Thymus (tissue), 11 donors: ENCODE measurements around the gene MFSD12. TPM values are rescaled to one million over a fixed set of nuclear protein-coding genes. Genes with fewer than 3 reads are reported as not detected.

Experiments used
- DNase-seq, 9 donors: peaks; one replicate each; pipeline ENCODE4 v3.0.0-alpha.2; 2013; ENCODE audit warnings: low spot score in 9 of 9, low read depth in 6 of 9, missing footprints in 1 of 9
- H3K27ac ChIP-seq, 2 donors: one replicate each; pipeline ENCODE4 v1.5.1; 2013; ENCODE audit warnings: control low read depth in 1 of 2, low read depth in 1 of 2, low read length in 1 of 2, mild to moderate bottlenecking in 1 of 2, moderate library complexity in 1 of 2
- H3K27me3 ChIP-seq, 2 donors: one replicate each; pipeline ENCODE4 v1.5.1; 2013; ENCODE audit warnings: low read length in 1 of 2; ENCODE audit not compliant: control insufficient read depth in 2 of 2, insufficient read depth in 1 of 2
- H3K36me3 ChIP-seq, 2 donors: one replicate each; pipeline ENCODE4 v1.5.1; 2013; ENCODE audit warnings: low read length in 1 of 2, mild to moderate bottlenecking in 1 of 2, moderate library complexity in 1 of 2; ENCODE audit not compliant: control insufficient read depth in 2 of 2, insufficient read depth in 2 of 2
- H3K4me1 ChIP-seq, 2 donors: one replicate each; pipeline ENCODE4 v1.5.1; 2013; ENCODE audit warnings: low read length in 2 of 2; ENCODE audit not compliant: control insufficient read depth in 2 of 2, insufficient read depth in 2 of 2
- H3K4me3 ChIP-seq, 2 donors: one replicate each; pipeline ENCODE4 v1.5.1; 2013; ENCODE audit warnings: low read length in 2 of 2, control low read depth in 1 of 2, mild to moderate bottlenecking in 1 of 2
- H3K9me3 ChIP-seq, 2 donors: one replicate each; pipeline ENCODE4 v1.5.1; 2013; ENCODE audit warnings: low read length in 1 of 2, mild to moderate bottlenecking in 1 of 2; ENCODE audit not compliant: control insufficient read depth in 2 of 2, insufficient read depth in 1 of 2
- WGBS: extraction: QIAGEN DNeasy Blood & Tissue Kit; methylation state at CpG from one replicate; pipeline ENCODE4 v1.1.7; 2013; 5-methylcytosine and 5-hydroxymethylcytosine counted together
- polyA plus RNA-seq: library from polyadenylated mRNA; stranded (reverse); fragments of 200-250 nt; gene quantifications from one replicate; pipeline ENCODE4 v1.2.3, GENCODE V29; 2013
- total RNA-seq: library from RNA; stranded (reverse); fragments of 120-200 nt; gene quantifications from one replicate; pipeline ENCODE4 v1.2.4, GENCODE V29; 2013
- donor health status: healthy.

The MFSD12 gene
- total and polyA plus RNA-seq, 2 donors, result 47.5 to 76.0 TPM

DNA sequence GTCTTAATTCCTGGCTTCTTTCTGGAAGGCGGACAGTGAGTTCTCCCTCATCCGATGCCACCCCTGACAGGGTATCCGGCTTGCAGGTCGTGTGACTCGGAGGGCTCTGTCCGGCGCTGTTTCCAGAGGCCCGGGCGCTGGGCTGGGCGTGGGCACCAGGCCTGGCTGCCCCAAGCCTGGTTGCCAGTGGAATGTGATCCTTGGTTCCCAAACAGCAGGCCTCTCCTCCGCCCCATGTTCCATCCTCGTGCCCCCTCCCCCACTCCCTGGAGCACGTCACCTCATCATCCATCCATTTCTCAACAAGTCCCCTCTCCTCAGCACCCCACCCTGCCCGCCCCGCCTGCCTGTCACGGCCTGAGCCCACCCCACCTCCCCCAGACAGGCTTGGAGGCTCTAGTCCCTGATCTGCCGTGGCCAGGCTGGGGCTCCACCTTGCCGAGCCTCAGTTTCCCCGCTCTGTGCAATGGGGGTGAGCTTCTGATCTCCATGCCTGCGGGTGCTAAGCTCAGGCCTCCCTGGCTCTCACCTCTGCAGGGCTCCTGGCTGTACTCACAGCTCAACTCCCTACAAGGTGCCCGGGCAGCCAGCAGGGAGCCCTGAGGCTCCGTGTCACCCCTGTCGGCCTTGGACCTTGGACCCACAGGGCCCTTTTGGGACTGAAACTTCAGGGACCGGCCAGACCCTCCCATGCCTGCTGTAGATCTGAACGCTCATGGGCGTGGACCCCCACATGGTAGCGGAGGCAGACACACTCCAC is 47.0 kb upstream of the MFSD12 start:
- Histone ChIP-seq H3K4me1 (peaks cover 7 to 42% of the 10 kb centered on the region in 2 donors), H3K27me3 (peaks cover 27 to 45% of the 10 kb centered on the region in 2 donors), H3K27ac (no peak overlapping the region), H3K36me3 (no peaks in the 10 kb centered on the region), H3K9me3 (peaks cover 1 to 12% of the 10 kb centered on the region in 2 donors), H3K4me3 (no peak overlapping the region)
- WGBS, result 74% methylated on average over 27 of the region's 27 CpGs
- DNase-seq, result no peak

DNA sequence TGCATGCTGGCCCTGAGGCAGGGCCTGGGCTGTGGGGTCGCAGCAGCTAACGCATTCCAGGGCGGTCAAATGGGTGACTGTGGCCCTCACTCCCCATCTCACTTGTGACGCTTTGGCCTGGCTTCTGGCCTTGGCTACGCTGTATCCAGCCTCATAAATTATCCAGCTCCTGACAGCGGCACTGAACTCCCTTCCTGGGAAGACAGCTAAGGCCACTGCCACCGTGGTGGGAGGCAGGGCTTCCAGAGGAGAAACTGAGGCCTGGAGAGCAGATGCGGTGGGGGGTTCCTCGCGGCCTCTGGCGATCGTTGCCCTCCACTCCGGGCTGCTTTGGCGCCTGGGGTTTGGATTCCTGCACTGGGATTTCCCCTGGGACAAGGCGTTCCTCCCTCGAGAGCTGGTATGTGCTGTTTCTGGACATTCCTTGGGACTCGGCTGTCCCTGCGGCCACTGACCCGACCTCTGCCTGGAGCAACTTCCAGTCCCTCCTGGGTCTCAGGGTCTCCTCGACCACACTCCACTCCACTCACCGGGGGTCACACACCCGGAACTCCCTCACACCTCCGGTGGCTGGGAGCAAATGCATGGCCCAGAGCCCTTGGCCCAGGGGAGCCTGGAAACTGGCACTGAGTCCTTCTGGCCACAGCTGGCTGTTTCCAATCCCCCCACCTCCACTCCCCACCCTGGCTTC is 45.9 kb upstream of the MFSD12 start:
- Histone ChIP-seq H3K36me3 (no peaks in the 10 kb centered on the region), H3K9me3 (peaks cover 1 to 12% of the 10 kb centered on the region in 2 donors), H3K4me3 (no peak overlapping the region), H3K27ac (no peak overlapping the region), H3K4me1 (peaks cover 6 to 34% of the 10 kb centered on the region in 2 donors), H3K27me3 (peaks cover 27 to 43% of the 10 kb centered on the region in 2 donors)
- no peak for DNase-seq
- 93% methylated on average over 23 of the region's 23 CpGs for WGBS

DNA sequence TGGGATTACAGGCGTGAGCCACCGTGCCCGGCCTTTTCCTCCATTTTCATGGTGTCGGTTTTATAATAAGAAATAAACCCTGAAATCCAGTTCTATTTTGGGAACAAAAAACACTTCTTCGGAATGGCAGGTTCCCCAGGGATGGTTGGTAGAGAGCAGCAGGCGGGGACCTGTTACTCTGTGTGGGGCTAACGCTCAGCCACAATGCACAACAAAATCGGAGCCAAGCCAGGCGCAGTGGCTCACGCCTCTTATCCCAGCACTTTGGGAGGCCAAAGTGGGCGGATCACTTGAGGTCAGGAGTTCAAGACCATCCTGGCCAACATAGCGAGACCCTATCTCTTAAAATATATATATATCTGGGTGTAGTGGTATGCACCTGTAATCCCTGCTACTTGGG is 43.6 kb upstream of the MFSD12 start:
- no peak for DNase-seq
- H3K9me3 ChIP-seq, result peaks cover 0 to 1% of the 10 kb centered on the region in 2 donors
- H3K4me1 ChIP-seq, result peaks cover 1 to 16% of the 10 kb centered on the region in 2 donors
- H3K36me3 ChIP-seq, result no peaks in the 10 kb centered on the region
- WGBS, result 96% methylated on average over 12 of the region's 12 CpGs
- no peak overlapping the region for H3K4me3 ChIP-seq
- H3K27me3 ChIP-seq, result peaks cover 7 to 21% of the 10 kb centered on the region in 2 donors
- H3K27ac ChIP-seq, result no peak overlapping the region

DNA sequence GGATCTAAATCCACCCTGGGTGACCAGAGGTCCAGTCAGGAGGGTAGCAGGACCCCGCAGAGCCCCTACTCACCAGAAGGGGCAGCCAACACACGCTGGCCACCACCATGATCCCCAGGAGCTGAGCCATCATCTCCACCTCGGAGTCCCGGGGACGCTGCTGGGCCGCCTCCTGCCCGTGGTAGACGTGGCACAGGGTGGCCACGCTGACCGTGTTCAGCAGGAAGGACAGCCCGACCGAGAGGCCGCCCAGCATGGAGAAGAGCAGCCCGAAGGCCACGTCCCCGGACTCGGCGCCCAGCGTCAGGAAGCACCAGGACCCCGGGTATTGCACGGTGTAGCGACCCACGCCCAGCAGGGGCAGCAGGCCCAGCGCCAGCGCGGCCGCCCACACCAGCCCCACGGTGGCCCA is 42.4 kb upstream of the MFSD12 start:
- whole genome bisulfite sequencing, result 95% methylated on average over 28 of the region's 28 CpGs

DNA sequence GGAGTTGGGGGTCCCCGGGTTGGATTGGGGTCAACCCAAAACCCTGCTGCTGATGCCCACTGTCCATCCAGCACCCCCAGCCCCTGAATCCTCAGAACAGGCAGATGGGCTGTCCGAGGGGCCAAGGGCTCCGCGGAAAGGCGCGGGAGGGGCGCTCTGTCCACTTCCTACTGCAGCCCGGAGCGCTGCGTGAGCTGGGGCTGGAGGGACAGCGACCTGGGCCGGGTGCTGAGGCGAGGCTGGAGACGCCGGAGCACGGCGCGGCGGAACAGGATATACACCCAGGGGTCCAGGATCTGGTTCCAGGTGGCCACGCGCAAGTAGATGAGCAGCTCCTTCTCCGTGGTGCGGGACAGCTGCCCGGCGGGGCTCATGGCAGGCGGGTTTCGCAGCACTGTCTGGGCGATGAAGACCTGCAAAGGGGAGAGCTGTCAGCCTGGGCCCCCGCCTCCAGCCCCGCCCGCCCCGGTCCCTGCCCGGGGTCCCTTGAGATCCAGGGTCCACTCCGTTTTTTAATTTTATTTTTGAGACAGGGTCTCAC is 38.2 kb upstream of the MFSD12 start:
- no peak overlapping the region for H3K27ac ChIP-seq
- peaks cover 0 to 5% of the 10 kb centered on the region in 2 donors for H3K27me3 ChIP-seq
- H3K9me3 ChIP-seq, result peaks cover 1 to 20% of the 10 kb centered on the region in 2 donors
- H3K36me3 ChIP-seq, result no peaks in the 10 kb centered on the region
- no peak overlapping the region for H3K4me3 ChIP-seq
- 95% methylated on average over 34 of the region's 34 CpGs for WGBS
- no peak for DNase-seq
- no peaks in the 10 kb centered on the region for H3K4me1 ChIP-seq

More for the DNA sequence above, 42.4 kb upstream of the MFSD12 start:
- Histone ChIP-seq H3K36me3 (no peaks in the 10 kb centered on the region), H3K4me3 (no peak overlapping the region), H3K9me3 (peaks cover 0 to 1% of the 10 kb centered on the region in 2 donors), H3K27me3 (peaks cover 5 to 9% of the 10 kb centered on the region in 2 donors), H3K27ac (no peak overlapping the region), H3K4me1 (peaks cover 0 to 4% of the 10 kb centered on the region in 2 donors)
- DNase-seq, result no peak

DNA sequence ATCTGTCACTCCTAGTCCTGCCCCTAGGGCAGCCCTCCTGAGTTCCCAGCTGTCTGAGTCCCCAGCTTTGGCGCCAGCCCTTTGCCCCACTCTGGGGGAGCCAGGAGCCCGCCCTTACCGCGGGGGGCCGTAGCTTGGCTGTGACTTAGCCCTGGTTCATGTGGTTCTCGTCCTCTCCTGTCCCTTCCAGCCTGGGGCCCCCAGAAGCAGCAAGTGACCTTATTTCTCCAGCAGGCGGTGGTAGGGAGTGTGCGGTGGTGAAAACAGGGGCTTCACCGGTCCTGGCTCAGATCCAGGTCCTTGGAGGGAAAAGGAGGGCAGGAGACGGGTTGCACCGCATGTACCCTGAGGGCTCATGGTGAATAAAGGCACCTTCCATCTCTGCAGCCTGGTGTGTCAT is 35.8 kb upstream of the MFSD12 start:
- peaks cover 0 to 30% of the 10 kb centered on the region in 2 donors for H3K9me3 ChIP-seq
- WGBS, result 72% methylated on average over 11 of the region's 11 CpGs
- DNase-seq, result no peak
- peaks cover 0 to 5% of the 10 kb centered on the region in 2 donors for H3K27me3 ChIP-seq
- H3K4me1 ChIP-seq, result no peaks in the 10 kb centered on the region
- no peak overlapping the region for H3K27ac ChIP-seq
- no peak overlapping the region for H3K4me3 ChIP-seq
- H3K36me3 ChIP-seq, result no peaks in the 10 kb centered on the region

DNA sequence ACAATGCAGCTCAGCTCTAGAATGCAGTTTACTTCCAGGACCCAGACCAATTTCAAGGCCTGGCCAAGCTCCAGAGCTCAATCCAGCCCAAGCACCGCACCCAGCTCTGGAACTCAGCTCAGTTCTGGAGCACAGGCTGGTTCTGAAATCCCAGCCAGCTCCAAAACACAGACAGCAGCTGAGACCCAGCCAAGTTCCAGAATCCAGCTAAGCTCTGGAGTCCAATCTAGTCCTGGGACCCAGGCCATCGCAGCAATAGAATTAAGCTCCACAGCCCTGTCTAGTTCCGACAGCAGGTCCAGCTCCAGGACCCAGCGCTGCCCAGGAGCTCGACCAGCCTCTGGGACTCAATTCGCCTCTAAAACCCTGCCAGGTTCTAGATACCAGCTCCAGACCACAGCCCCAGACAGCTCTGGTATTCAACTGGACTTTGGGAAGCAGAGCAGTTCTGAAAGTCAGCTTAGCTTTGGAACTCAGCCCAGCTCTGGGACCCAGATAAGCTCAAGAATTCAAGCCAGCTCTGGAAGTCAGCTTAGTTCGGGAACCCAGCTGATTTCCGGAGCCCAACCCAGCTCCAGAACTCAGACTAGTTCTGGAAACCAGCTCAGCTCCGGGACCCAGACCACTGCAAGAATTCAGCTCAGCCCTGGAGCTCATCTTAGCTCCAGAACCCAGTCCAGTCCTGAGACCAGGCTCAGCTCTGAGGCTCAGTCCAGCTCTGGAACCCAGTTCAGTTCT is 34.7 kb upstream of the MFSD12 start:
- H3K27ac ChIP-seq, result no peak overlapping the region
- no peak for DNase-seq
- WGBS, result 96% methylated on average over 9 of the region's 9 CpGs

DNA sequence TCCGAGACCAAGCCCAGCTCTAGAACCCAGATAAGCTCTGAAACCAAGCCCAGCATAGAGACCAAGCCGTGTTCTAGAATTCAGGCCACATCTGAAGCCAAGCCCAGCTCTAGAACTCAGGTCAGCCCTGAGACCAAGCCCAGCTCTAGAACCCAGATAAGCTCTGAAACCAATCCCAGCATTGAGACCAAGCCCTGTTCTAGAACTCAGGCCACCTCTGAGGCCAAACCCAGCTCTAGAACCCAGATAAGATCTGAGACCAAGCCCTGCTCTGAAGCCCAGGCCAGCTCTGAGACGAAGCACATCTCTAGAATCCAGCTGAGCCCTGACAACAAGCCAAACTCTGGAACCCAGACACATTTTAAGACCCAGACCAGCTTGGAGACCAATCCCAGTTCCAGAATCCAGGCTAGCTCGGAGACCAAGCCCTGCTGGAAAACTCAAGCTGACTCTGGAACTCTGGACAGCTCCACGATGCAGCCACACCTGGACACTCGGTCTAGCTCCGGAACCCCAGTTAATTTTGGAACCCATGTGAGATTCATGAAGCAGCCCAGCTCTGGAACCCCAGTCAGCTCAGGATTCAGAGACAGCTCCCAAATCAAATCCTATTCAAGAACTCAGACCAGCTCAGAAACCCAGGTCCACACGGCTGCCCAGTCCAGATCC is 33.7 kb upstream of the MFSD12 start:
- no peak for DNase-seq
- Histone ChIP-seq H3K4me3 (no peak overlapping the region), H3K27me3 (peaks cover 0 to 15% of the 10 kb centered on the region in 2 donors), H3K27ac (no peak overlapping the region), H3K4me1 (peaks cover 0 to under 1% of the 10 kb centered on the region in 2 donors), H3K9me3 (peaks cover 0 to 33% of the 10 kb centered on the region in 2 donors), H3K36me3 (no peaks in the 10 kb centered on the region)
- 96% methylated on average over 8 of the region's 8 CpGs for WGBS

More for the DNA sequence above, 34.7 kb upstream of the MFSD12 start:
- peaks cover 0 to 30% of the 10 kb centered on the region in 2 donors for H3K9me3 ChIP-seq
- no peaks in the 10 kb centered on the region for H3K4me1 ChIP-seq
- H3K27me3 ChIP-seq, result peaks cover 0 to 5% of the 10 kb centered on the region in 2 donors
- no peak overlapping the region for H3K4me3 ChIP-seq
- no peaks in the 10 kb centered on the region for H3K36me3 ChIP-seq
